ENCODE measurements around the gene GPX4. TPM values are rescaled to one million over a fixed set of nuclear protein-coding genes. Genes with fewer than 3 reads are reported as not detected.

GPX4 gene
- total RNA-seq, 1 experiment from 2014 or later: 355 TPM

DNA sequence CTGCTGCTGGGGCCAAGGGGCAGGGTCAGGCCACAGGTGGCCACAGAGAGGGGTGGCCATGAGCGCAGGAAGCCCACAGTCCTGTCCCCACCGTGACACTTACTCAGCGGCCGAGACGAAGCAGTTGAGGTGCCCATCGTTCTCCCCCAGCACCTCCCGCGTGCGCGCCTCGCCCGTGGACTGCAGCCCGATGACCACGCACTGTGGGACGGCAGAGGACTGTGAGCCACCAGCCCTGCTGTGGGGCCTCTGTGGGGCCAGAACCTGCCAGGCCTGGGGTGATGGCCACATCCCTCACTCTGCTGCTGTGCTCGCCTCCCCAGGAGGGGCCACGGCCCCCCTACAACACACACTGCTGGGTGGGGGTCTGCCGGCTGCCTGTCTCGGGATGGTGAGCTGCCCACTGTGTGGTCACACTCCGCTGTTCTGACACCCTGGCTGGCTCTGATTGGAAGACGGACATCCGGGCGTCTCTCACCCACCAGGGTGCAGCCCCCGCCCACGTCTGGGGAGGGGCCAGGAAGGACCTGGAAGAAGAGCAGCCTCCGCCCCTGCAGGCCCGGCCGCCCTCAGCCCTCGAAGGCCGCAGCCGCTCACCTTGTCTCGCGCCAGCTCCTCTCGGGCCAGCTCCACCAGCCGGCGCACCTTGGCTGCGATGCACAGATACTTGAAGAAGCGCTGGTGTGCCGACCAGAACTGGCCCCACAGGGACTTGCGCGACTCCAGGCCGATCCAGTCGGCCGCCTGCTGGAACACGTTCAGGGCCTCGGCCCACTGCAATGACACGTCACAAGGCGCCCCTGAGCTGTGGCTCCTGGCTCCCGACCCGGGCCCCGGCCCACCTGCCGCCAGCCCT is 13.2 kb downstream of the GPX4 start:
- Histone ChIP-seq H2BK15ac (ENCODE audit: low read depth, low read length) (no peak overlapping the region), H3K4me1 (ENCODE audit: insufficient read depth, low read length) (no peaks in the 10 kb centered on the region), H3K79me2 (ENCODE audit: insufficient read depth, low read length) (no peaks in the 10 kb centered on the region), H3T11ph (ENCODE audit: low read length) (no peak overlapping the region), H2BK120ac (ENCODE audit: low read depth, low read length, poor library complexity, severe bottlenecking) (no peak overlapping the region), H3K27ac (ENCODE audit: insufficient read length, low read depth, low read length) (no peak overlapping the region), H3K9me3 (ENCODE audit: control insufficient read depth, low read depth, low read length) (no peaks in the 10 kb centered on the region), H4K91ac (ENCODE audit: insufficient read length, low read depth, low read length) (no peak overlapping the region), H3K18ac (ENCODE audit: insufficient read length, low read depth, low read length) (no peak overlapping the region), H3K23ac (ENCODE audit: insufficient read length, low read depth, low read length) (no peak overlapping the region), H3K4ac (ENCODE audit: low read depth, low read length) (no peak overlapping the region), H4K20me1 (ENCODE audit: control insufficient read depth, insufficient read depth, insufficient read length) (no peaks in the 10 kb centered on the region), H2BK12ac (ENCODE audit: insufficient read length, low read depth, low read length) (no peak overlapping the region), H3K23me2 (ENCODE audit: insufficient read length, low read depth, low read length, poor library complexity, severe bottlenecking) (no peaks in the 10 kb centered on the region), H3K4me2 (ENCODE audit: insufficient read depth, insufficient read length, low read length) (no peak overlapping the region), H3K56ac (ENCODE audit: insufficient read length, low read depth, low read length) (no peak overlapping the region), H3K79me1 (ENCODE audit: insufficient read depth, low read depth, low read length, poor library complexity, severe bottlenecking) (no peaks in the 10 kb centered on the region), H2AK5ac (ENCODE audit: insufficient read length, low read length) (no peak overlapping the region), H4K8ac (replicated peaks; ENCODE audit: insufficient read length, low read depth, low read length) (no peak overlapping the region), H2BK20ac (ENCODE audit: low read depth, low read length, poor library complexity, severe bottlenecking) (no peak overlapping the region), H2BK5ac (ENCODE audit: insufficient read length, low read length) (no peak overlapping the region), H3K27me3 (ENCODE audit: insufficient read depth, low read length) (no peaks in the 10 kb centered on the region), H3K14ac (ENCODE audit: insufficient read depth, low read length) (no peak overlapping the region; the same call in 1 of the 2 replicates), H3K9ac (ENCODE audit: extremely low read depth, insufficient read length, low read length) (no peak overlapping the region), H4K5ac (ENCODE audit: insufficient read length, low read depth, low read length) (no peak overlapping the region), H2AFZ (ENCODE audit: low read length) (no peak overlapping the region)
- whole genome bisulfite sequencing (ENCODE audit: extremely low coverage, insufficient read length, low lambda C conversion rate): no CpG with 5 or more reads among the region's 52 CpGs
- Mint-ChIP-seq H3K27me3 (ENCODE audit: low read depth) (peaks cover 2% of the 10 kb centered on the region), H3K27ac (peak overlapping the region in 1 of 3 experiments; percentile 36; a peak in 1 of 7 replicates), H3K36me3 (ENCODE audit: insufficient read depth in 1 of 3, low read depth in 3 of 3) (peaks cover 12 to 36% (median 24%) of the 10 kb centered on the region in 3 experiments; a peak in 6 of 7 replicates), H3K9me3 (no peaks in the 10 kb centered on the region), H3K4me3 (no peak overlapping the region), H3K4me1 (peaks cover 0 to 8% of the 10 kb centered on the region in 2 experiments; a peak in 2 of 4 replicates)
- DNase-seq: peak; percentile 72
- TF ChIP-seq, protein P1, sequence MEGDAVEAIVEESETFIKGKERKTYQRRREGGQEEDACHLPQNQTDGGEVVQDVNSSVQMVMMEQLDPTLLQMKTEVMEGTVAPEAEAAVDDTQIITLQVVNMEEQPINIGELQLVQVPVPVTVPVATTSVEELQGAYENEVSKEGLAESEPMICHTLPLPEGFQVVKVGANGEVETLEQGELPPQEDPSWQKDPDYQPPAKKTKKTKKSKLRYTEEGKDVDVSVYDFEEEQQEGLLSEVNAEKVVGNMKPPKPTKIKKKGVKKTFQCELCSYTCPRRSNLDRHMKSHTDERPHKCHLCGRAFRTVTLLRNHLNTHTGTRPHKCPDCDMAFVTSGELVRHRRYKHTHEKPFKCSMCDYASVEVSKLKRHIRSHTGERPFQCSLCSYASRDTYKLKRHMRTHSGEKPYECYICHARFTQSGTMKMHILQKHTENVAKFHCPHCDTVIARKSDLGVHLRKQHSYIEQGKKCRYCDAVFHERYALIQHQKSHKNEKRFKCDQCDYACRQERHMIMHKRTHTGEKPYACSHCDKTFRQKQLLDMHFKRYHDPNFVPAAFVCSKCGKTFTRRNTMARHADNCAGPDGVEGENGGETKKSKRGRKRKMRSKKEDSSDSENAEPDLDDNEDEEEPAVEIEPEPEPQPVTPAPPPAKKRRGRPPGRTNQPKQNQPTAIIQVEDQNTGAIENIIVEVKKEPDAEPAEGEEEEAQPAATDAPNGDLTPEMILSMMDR (conservative IDR thresholded peaks at IDR 0.05): no peak
